KOPT-K1 (cell line): ENCODE results near the gene CA10.

Experiments used
- H3K27ac ChIP-seq: fragments of 200-600 bp; sonication (generic); 2 replicates; pipeline ENCODE4 v1.5.1; 2016; ENCODE audit warnings: antibody characterized with exemption, mild to moderate bottlenecking, low read depth, low read length; ENCODE audit not compliant: poor library complexity, severe bottlenecking
- H3K36me3 ChIP-seq: fragments of 200-600 bp; sonication (generic); 2 replicates; pipeline ENCODE4 v1.5.1; 2017; ENCODE audit warnings: antibody characterized with exemption, mild to moderate bottlenecking, low read length, moderate library complexity; ENCODE audit not compliant: insufficient read depth
- H3K9me3 ChIP-seq: fragments of 200-600 bp; sonication (generic); 2 replicates; pipeline ENCODE4 v1.5.1; 2017; ENCODE audit warnings: antibody characterized with exemption, low read length, mild to moderate bottlenecking; ENCODE audit not compliant: insufficient read depth, poor library complexity, severe bottlenecking

Gene CA10

DNA sequence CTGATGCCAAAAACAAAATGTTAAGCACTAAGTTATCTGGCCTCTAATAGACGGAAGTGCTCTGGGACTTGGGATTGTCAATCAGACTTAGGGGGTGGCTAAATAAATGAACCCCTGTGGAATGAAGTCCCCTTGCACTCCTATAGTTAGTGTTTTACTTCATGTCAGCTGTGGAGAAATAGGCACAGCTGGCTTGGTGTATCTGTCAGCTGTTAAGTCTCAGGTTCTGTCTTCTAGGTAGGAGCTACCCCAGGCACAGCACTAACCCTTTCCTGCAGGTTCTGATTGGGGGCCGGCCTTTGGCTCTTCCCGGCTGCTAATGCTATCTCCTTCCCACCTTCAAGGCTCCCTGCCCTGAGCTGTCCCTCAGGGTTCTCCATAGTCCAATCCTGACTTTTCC, 487.6 kb downstream of the CA10 start:
- Histone ChIP-seq H3K36me3 (no peaks in the 10 kb centered on the region), H3K27ac (no peak overlapping the region), H3K9me3 (no peaks in the 10 kb centered on the region)

DNA sequence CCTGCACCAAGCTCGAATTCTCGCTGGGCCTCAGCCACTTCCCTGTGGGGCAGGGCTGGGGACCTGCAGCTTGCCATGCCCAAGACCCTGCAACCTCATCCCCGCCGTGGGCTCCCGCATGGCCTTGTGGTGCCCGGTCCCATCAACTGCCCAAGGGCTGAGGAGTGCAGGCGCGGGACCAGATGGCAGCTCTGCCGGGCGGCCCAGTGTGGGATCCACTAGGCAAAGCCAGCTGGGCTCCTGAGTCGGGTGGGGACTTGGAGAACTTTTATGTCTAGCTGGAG, 489.6 kb downstream of the CA10 start:
- no peaks in the 10 kb centered on the region for H3K36me3 ChIP-seq
- H3K27ac ChIP-seq = no peak overlapping the region
- H3K9me3 ChIP-seq = no peaks in the 10 kb centered on the region

DNA sequence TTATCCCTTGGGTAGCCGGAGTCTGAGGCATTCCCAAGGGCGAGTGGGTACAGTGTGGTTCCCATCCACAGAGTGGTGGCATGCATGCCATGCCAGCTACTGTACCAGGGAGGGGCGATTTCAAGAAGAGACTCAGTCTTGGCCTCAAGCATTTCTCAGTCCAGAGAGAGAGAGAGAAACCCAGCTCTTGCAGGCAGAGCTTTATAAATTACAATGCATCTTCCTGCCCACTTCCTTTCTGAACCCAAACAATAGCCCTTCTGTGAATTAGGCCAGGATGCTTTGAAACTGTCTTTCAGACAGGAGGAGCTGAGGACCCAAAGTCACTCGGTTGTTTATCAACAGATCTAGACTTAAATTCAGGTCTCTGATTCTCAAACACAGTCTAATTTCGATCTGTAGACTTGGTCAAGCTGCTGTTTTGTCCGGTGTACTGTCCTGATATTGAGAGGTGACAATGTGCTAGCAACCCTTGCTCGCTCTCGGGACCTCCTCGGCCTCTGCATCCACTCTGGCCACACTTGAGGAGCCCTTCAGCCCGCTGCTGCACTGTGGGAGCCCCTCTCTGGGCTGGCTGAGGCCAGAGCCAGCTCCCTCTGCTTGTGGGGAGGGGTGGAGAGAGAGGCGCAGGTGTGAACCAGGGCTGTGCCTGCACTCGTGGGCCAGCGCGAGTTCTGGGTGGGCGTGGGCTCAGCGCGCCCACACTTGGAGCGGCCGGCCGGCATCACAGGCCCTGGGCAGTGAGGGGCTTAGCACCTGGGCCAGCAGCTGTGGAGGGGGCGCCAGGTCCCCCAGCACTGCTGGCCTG, 490.2 kb downstream of the CA10 start:
- no peaks in the 10 kb centered on the region for H3K36me3 ChIP-seq
- H3K27ac ChIP-seq = no peak overlapping the region
- no peaks in the 10 kb centered on the region for H3K9me3 ChIP-seq

DNA sequence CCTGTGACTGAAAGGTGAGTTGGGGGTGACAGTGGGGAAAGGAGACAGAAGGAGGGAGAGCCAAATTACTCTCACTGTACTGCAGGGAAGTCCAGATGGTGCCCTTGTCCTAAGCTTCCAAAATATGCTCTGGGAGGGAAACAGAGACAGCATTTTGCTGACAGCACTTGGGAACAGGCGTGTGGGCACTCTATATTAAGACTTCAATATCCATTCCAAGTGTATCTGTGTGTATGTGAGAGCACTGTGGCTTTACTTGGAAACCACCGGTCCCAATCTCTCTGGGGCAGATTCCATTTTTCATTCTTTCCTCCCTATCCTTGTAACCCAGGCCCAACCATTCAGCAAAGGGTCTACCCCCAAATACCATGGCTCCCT, 490.8 kb downstream of the CA10 start:
- H3K36me3 ChIP-seq = no peaks in the 10 kb centered on the region
- no peaks in the 10 kb centered on the region for H3K9me3 ChIP-seq
- no peak overlapping the region for H3K27ac ChIP-seq

DNA sequence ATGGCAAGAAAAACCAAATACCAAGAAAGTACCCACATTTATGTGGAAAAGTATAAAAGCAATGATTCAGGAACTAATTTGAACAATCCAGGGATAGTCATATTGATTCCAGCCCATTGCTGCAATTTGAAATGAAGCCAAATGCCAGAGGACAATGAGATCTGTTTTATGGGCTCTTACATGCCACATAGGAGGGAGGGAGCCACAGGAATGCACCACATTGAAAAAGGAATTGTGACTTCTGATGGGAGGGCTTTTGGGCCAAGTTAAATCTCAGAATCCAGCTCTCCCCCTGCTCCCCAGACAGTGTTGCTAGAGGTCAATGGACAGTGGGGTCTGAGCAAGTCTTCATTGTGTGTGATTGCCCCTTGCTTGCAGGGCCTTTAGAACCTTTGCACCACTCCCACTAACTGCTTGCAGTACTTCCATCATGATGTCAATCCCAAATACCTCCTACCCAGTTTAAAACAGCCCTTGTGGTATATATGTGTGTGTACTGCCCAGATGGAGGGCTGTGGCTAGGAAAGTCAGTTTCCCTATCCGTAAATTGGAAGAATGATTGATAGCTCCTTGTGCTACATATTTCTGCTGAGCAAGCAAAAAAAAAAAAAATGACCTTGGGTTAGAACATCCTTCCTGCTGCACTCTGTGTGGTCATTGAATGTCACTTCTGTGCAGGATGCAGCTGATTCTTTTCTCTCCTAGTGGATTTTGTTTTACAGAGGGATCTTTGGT, 491.4 kb downstream of the CA10 start:
- Histone ChIP-seq H3K27ac (no peak overlapping the region), H3K36me3 (no peaks in the 10 kb centered on the region), H3K9me3 (no peaks in the 10 kb centered on the region)

DNA sequence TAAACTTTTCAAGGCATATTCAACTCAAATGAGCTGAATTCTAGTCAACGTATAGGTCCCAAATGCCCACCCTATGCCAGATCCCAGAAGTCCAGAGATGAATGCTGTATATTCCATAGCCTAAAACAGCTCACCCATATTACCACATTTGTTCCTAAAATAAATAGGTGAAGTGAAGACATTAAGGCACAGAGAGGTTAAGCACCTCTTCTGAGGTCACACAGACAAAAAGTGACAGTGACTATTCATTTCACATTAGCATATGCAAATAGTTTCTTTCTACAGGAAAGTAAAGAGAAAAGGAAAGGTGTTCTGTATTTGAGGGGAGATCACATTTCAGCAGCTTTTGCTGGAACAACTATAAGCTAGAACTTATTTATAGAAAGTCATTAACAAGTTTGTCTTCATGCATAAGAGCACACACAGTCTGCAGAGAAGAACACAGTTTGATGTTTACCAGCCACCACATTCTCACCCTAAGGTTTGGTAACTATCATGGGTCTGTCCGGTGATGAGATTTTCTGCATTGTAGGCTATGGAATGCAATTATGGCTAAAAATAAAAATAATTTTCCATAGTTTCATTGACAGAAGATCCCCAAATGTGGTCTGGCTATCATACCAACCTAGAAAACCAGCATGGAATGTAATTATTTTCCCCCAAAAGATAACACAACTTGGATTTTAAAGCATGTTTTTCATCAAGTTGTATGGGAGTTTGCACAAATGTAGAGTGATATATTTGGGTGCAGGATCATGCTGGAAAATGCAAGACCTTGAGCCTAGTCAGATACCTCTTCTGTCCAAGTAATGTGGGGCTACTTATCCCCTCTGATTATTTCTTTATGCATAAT, 496.1 kb downstream of the CA10 start:
- Histone ChIP-seq H3K36me3 (no peaks in the 10 kb centered on the region), H3K9me3 (no peaks in the 10 kb centered on the region), H3K27ac (no peak overlapping the region)

DNA sequence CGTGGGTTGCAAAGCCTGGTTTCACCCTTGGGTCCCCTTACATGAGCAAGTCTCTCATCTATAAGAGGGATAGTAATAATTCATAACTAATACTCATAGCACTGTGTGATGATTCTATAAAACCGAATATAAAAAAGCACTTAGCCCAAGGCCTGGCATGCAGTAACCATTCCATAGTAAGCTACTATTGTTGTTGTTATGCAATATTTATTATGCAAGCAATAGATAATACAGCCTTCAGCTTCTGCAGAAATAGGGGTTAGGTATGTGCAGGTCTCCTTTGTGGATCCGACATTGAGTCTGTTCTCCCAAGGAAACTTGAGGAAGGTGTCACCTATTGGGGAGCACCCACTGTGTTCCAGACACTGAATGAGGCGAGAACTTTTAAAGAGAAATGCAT, 497.1 kb downstream of the CA10 start:
- Histone ChIP-seq H3K27ac (no peak overlapping the region), H3K9me3 (no peaks in the 10 kb centered on the region), H3K36me3 (no peaks in the 10 kb centered on the region)

DNA sequence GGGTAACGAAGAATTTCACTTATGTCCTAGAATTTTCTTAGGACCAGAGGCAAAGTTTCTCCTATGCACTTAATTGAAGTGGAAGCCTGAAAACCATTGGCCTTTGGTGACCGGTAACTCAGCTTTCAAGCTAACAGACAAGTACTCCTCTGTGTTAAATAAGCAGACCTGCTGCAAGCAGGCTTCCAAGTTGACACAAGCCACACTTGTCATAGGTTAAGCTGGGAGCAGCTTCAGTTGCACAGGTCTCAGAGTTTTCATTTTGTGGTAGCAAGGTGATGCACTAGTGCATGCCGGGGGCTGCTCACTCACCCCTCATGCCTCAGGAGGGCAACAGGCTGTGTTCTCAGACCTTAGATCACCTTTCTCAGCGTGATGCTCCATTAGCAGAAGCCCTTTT, 498.2 kb downstream of the CA10 start:
- no peak overlapping the region for H3K27ac ChIP-seq
- no peaks in the 10 kb centered on the region for H3K36me3 ChIP-seq

DNA sequence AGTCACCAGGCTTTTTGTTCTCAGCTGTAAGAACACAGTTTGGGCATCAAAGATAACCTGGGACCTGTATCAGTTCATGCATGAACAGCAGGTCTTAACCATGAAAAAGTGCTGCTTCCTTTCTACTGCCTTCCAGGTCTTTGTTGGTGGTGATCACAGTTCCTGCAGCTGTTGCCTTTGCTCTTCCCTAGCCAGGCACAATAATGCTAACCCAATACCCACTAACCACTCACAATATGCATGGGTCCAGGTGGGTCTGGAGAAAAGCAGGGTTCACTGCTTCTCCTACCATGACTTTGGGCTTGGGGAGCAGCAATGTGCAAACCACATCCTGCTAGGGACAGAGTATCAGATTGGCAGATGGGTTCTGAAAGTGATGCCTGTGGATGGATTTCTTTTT, 501.3 kb downstream of the CA10 start:
- Histone ChIP-seq H3K9me3 (no peaks in the 10 kb centered on the region), H3K36me3 (no peaks in the 10 kb centered on the region), H3K27ac (no peak overlapping the region)

More for the DNA sequence above, 498.2 kb downstream of the CA10 start:
- no peaks in the 10 kb centered on the region for H3K9me3 ChIP-seq

DNA sequence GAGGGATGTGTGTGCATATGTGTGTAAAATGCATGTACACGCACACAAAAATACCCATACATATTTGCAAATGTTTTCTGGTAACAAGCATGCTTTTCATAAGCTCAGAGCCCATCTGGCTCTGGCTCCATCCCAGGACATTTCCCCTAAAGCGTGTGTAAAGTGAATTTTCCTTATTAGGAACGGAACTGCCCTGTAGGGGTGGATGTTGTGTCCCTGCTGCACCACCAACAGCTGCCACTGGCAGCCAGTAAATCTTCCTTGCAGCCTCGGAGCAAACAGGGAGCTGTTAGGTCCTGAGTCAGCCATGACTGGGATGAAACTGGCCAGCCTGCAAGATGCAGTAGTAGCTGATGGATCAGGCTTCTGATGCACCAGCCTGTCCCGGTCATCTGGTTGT, 504.6 kb downstream of the CA10 start:
- no peak overlapping the region for H3K27ac ChIP-seq
- H3K36me3 ChIP-seq = no peaks in the 10 kb centered on the region
- H3K9me3 ChIP-seq = no peaks in the 10 kb centered on the region

DNA sequence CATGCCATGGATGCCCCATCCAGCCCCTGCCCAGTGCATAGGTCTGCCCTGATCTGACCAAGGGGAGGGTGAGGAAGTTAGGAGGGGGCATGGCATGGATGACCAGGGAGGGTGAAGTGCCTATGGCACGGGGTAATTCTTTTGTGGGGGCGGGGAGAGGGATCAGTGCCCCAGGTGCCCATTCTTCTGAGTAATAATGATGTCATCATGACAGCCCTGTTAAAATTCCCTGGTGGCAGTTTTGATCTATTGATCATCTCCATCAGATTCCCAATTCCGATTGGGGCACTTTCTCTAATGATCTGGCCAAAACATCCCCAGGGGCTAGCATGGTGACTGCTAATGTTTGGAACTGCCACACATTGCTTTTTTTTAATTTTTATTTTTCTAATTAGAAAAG, 506.0 kb downstream of the CA10 start:
- no peaks in the 10 kb centered on the region for H3K36me3 ChIP-seq
- no peaks in the 10 kb centered on the region for H3K9me3 ChIP-seq
- H3K27ac ChIP-seq = no peak overlapping the region

DNA sequence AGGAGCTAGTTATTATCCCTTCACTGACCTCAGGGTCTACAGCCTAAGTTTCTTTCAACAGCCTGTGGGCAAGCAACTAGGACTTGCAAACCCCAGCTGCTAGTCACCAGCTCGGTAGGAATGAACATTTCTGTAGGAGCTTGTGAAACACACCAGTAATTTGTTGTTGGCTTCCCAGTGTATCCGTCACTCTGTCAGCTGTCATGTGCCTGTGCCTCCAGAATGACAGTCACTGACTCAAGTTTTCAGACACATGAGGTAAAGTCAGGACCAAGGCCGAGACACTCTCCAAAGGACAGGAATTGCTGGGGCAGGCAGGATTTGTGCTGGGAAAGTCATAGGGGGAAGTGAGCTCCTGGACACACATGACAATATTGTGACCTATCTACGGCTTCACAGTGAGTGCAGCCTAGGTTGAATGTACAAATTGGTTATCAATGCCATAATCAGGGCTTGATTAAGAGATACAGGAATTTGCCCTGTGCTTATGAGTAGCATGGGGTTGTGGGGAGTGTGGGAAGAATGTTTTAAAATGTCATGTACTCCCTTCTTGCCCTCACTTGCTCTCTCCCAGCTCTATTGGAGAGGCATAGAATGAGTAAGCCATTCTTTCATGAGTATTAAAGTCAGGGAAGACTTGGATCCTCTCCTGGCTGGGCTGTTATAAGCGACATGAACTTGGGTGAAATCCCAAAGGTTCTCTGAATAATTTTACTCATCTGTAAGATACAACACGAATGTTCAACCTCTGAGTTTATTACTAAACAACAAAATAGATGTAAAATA, 506.8 kb downstream of the CA10 start:
- H3K27ac ChIP-seq = no peak overlapping the region
- H3K9me3 ChIP-seq = no peaks in the 10 kb centered on the region

DNA sequence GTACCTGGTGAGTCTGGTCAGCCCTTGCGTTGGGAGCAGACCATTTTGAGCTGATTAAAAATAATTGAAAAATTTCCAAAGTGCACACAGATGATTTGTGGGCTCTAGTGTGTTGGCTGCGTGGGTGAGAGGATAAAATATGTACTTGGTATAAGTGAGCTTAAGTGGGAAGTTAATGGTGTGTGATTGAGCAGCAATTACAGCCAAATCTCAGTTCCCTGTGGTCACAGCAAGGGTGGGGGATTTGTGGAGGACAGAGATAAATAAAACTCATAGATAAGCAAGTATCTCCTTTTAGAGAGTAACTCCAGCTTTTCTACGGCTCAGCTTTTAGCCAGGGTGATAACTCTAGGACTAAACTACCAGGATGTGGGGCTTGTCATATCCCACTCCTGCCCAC, 507.7 kb downstream of the CA10 start:
- no peak overlapping the region for H3K27ac ChIP-seq
- H3K9me3 ChIP-seq = no peaks in the 10 kb centered on the region
- no peaks in the 10 kb centered on the region for H3K36me3 ChIP-seq

More for the DNA sequence above, 506.8 kb downstream of the CA10 start:
- H3K36me3 ChIP-seq = no peaks in the 10 kb centered on the region

DNA sequence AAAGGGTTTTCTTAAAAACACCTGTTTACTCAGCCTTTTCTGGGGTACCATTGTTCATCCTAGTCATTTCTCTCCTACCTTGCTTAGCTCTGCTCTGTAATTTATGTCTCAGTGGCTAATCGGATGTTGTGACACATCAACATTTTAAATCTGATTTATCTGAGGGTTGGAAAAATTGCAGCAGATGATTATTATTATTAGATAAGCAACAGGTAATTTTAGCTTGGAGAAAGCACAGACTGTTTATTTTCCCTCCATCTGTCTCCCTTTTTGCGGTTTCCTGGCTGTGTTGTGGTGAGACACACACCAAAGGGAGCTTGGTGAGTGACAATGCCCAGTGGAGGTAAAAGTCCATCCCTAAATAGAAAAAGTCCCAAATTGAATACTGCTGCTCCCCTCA, 508.3 kb downstream of the CA10 start:
- Histone ChIP-seq H3K9me3 (no peaks in the 10 kb centered on the region), H3K36me3 (no peaks in the 10 kb centered on the region), H3K27ac (no peak overlapping the region)

DNA sequence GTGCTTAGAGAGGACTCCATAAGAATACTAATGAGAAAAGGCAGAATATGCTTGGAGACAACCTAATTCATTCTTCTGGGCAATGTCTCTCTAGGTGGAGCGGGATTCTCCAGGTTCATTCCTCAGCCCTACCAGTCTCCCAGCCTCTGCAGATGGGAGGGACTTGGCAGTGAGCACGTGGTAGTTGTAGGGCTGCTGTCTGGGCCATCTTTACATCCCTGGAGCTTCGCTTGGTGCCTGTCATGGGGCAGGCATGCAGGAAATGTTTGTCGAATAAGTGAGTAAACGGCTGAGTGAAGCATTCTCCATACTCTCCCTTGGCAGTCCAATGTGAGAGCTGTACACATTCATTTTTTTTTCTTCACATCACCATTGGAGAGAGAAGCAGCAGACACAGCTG, 510.7 kb downstream of the CA10 start:
- Histone ChIP-seq H3K27ac (no peak overlapping the region), H3K9me3 (no peaks in the 10 kb centered on the region), H3K36me3 (no peaks in the 10 kb centered on the region)
